OCI-LY1 (cell line): ENCODE results near the gene FBXL4.

ENCODE experiments used
- H2AFZ ChIP-seq: fragments of 200-600 bp; sonication (generic), shearing (Covaris generic); 2 replicates; pipeline ENCODE4 v1.6.0; 2014; ENCODE audit warnings: antibody characterized with exemption, mild to moderate bottlenecking, low read length
- H3F3A ChIP-seq: fragments of 200-600 bp; sonication (generic), shearing (Covaris generic); 2 replicates; pipeline ENCODE4 v1.6.0; 2014; ENCODE audit warnings: mild to moderate bottlenecking, antibody characterized with exemption, low read length, moderate library complexity; ENCODE audit not compliant: insufficient read depth
- H3K27ac ChIP-seq: fragments of 200-600 bp; sonication (generic); 2 replicates; pipeline ENCODE4 v1.5.1; 2014; ENCODE audit warnings: low read length, mixed run types, mild to moderate bottlenecking, low read depth; ENCODE audit not compliant: poor library complexity, severe bottlenecking
- H3K27me3 ChIP-seq: fragments of 200-600 bp; sonication (generic); 2 replicates; pipeline ENCODE4 v1.6.0; 2014; ENCODE audit warnings: antibody characterized with exemption, mild to moderate bottlenecking, low read length, moderate library complexity; ENCODE audit not compliant: insufficient read depth
- H3K36me3 ChIP-seq: fragments of 200-600 bp; sonication (generic); 2 replicates; pipeline ENCODE4 v1.6.1; 2014; ENCODE audit warnings: mild to moderate bottlenecking, antibody characterized with exemption, low read length, moderate library complexity, mixed read lengths; ENCODE audit not compliant: insufficient read depth
- H3K4me1 ChIP-seq: fragments of 200-600 bp; sonication (generic); 2 replicates; pipeline ENCODE4 v1.5.1; 2014; ENCODE audit warnings: mild to moderate bottlenecking, low read length, moderate library complexity; ENCODE audit not compliant: insufficient read depth, severe bottlenecking
- H3K4me2 ChIP-seq: fragments of 200-600 bp; sonication (generic), shearing (Covaris generic); 2 replicates; pipeline ENCODE4 v1.6.1; 2014; ENCODE audit warnings: low read length
- H3K4me3 ChIP-seq: fragments of 200-600 bp; sonication (generic); 2 replicates; pipeline ENCODE4 v1.5.1; 2014; ENCODE audit warnings: low read length, low read depth, mild to moderate bottlenecking, mixed read lengths; ENCODE audit not compliant: poor library complexity, severe bottlenecking
- H3K79me2 ChIP-seq: fragments of 200-600 bp; shearing (Covaris generic); 2 replicates; pipeline ENCODE4 v1.6.1; 2016; ENCODE audit warnings: mixed run types, low read length, mixed read lengths; ENCODE audit not compliant: insufficient read depth
- H3K9ac ChIP-seq: fragments of 200-600 bp; sonication (generic), shearing (Covaris generic); 2 replicates; pipeline ENCODE4 v1.6.1; 2014; ENCODE audit warnings: mild to moderate bottlenecking, low read length, mixed read lengths
- H3K9me2 ChIP-seq: fragments of 200-600 bp; sonication (generic), shearing (Covaris generic); 2 replicates; pipeline ENCODE4 v1.6.1; 2014; ENCODE audit warnings: low read depth, mild to moderate bottlenecking, low read length, mixed read lengths
- H3K9me3 ChIP-seq: fragments of 200-600 bp; shearing (Covaris generic); 2 replicates; pipeline ENCODE4 v1.6.1; 2014; ENCODE audit warnings: low read length, mixed read lengths
- H4K20me1 ChIP-seq: fragments of 200-600 bp; sonication (generic), shearing (Covaris generic); 2 replicates; pipeline ENCODE4 v1.6.0; 2016; ENCODE audit warnings: mild to moderate bottlenecking, low read length; ENCODE audit not compliant: insufficient read depth
- EZH2 ChIP-seq: fragments of 200-600 bp; sonication (generic), shearing (Covaris generic); IDR thresholded peaks from 2 replicates; pipeline ENCODE4 v1.8.0; 2017; ENCODE audit warnings: borderline replicate concordance, mixed run types, mild to moderate bottlenecking, antibody characterized with exemption, low read length, moderate library complexity, mixed read lengths
- TF ChIP-seq, protein P1 (sequence below): fragments of 200-600 bp; sonication (generic), shearing (Covaris generic); IDR thresholded peaks from 2 replicates; pipeline ENCODE4 v1.5.1; 2017; ENCODE audit warnings: mild to moderate bottlenecking, antibody characterized with exemption, low read length, moderate library complexity, mixed read lengths

The FBXL4 gene

DNA sequence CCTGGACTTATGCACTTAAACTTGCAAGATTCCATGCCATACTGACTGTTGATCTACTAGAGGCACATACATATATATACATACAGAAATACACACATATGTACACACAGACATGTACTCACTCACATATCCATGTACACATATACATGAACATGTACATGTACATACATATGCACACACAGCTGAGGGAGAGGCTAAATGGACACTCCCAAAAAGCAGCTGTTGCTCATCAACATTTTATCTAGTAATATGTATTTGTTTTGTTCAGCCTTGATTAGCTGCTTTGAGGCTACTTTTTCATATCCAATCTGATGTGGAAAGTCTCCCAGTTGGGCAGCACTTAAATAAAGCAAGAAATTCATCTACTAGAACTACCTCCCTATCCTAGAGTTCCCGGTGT is 33.7 kb upstream of the FBXL4 start:
- Histone ChIP-seq H3F3A (no peaks in the 10 kb centered on the region), H3K27me3 (no peaks in the 10 kb centered on the region), H3K9me3 (no peaks in the 10 kb centered on the region), H3K36me3 (no peaks in the 10 kb centered on the region), H4K20me1 (no peaks in the 10 kb centered on the region), H3K4me1 (no peaks in the 10 kb centered on the region), H3K4me2 (no peak overlapping the region), H3K9ac (no peak overlapping the region), H3K4me3 (no peak overlapping the region), H3K79me2 (no peaks in the 10 kb centered on the region), H3K9me2 (no peaks in the 10 kb centered on the region), H2AFZ (no peak overlapping the region), H3K27ac (no peak overlapping the region)
- TF ChIP-seq EZH2, result no peak
- TF ChIP-seq, protein P1, sequence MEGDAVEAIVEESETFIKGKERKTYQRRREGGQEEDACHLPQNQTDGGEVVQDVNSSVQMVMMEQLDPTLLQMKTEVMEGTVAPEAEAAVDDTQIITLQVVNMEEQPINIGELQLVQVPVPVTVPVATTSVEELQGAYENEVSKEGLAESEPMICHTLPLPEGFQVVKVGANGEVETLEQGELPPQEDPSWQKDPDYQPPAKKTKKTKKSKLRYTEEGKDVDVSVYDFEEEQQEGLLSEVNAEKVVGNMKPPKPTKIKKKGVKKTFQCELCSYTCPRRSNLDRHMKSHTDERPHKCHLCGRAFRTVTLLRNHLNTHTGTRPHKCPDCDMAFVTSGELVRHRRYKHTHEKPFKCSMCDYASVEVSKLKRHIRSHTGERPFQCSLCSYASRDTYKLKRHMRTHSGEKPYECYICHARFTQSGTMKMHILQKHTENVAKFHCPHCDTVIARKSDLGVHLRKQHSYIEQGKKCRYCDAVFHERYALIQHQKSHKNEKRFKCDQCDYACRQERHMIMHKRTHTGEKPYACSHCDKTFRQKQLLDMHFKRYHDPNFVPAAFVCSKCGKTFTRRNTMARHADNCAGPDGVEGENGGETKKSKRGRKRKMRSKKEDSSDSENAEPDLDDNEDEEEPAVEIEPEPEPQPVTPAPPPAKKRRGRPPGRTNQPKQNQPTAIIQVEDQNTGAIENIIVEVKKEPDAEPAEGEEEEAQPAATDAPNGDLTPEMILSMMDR, result no peak

DNA sequence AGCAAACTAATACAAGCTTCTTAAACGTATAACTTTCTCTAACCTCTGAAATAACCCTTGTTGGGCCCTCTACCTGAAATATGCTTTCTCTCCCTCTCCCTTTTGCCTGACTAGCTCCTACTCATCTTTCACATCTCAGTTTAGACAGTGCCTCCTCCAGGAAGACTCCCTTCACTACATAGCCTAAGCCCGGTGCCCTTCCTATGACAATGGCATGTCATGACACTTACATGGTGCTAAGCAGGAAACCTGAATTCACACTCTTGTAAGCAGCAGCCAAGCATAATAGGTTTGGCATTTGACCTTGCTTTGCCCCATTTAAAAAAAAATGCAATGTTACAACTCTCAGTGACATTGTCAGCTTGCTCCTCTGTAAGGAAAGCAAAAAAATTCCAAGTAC is 33.1 kb upstream of the FBXL4 start:
- Histone ChIP-seq H2AFZ (no peak overlapping the region), H3K27ac (no peak overlapping the region), H3K79me2 (no peaks in the 10 kb centered on the region), H3K4me1 (no peaks in the 10 kb centered on the region), H3K4me2 (no peak overlapping the region), H4K20me1 (no peaks in the 10 kb centered on the region), H3K9ac (no peak overlapping the region), H3K4me3 (no peak overlapping the region), H3F3A (no peaks in the 10 kb centered on the region), H3K9me2 (no peaks in the 10 kb centered on the region), H3K36me3 (no peaks in the 10 kb centered on the region), H3K9me3 (no peaks in the 10 kb centered on the region), H3K27me3 (no peaks in the 10 kb centered on the region)
- TF ChIP-seq, protein P1, result no peak
- TF ChIP-seq EZH2, result no peak

DNA sequence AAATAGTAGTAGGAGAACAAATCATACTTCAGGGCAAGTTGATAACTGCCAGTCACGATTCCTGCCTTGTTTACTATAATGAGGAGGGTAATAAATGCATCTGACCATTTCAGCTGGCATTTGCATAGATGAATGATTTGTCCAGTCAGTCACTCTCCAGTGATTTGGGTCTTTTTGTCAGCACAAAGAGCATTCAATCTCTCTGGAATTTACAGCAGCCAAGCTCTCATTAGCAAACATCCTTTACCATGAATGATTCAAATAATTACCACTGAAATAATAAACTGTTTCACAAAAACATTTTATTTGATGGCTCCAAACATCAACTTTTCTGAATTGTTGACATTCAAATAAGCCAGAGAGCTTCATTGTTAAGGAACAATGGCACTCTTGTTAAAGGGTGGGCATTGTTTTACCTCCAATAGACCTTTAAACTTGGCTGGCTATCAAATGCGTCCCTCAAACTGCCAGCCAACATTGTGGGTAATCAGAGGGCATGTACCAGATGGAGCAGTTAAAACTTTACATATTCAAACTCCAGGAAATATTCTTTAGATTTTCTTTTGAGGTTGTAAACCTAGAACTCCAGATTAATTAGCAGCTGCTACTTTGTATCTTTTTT is 30.0 kb upstream of the FBXL4 start:
- no peaks in the 10 kb centered on the region for H4K20me1 ChIP-seq
- no peak overlapping the region for H3K9ac ChIP-seq
- H3F3A ChIP-seq, result no peaks in the 10 kb centered on the region
- H3K9me2 ChIP-seq, result no peaks in the 10 kb centered on the region
- no peak overlapping the region for H3K4me3 ChIP-seq
- no peaks in the 10 kb centered on the region for H3K4me1 ChIP-seq
- H3K4me2 ChIP-seq, result no peak overlapping the region
- H3K27ac ChIP-seq, result no peak overlapping the region
- no peaks in the 10 kb centered on the region for H3K36me3 ChIP-seq
- H2AFZ ChIP-seq, result no peak overlapping the region
- no peaks in the 10 kb centered on the region for H3K9me3 ChIP-seq
- no peaks in the 10 kb centered on the region for H3K79me2 ChIP-seq
- no peak for TF ChIP-seq EZH2
- TF ChIP-seq, protein P1, result no peak
- H3K27me3 ChIP-seq, result no peaks in the 10 kb centered on the region
